GM18519 (cell line): ENCODE measurements around the gene DACH2.

Source experiments
- ATAC-seq: cut with Tn5 transposase; IDR thresholded peaks from one replicate; pipeline ENCODE4 v1.9.1; 2021; ENCODE audit warnings: mild to moderate bottlenecking, moderate library complexity; ENCODE audit not compliant: unreplicated experiment, low FRiP score

The DACH2 gene

GRCh38 chrX:86724277-86724676 lies 576.0 kb downstream of the DACH2 start:
- ATAC-seq = no peak

- ATAC-seq = no peak
These were observed 598.8 kb downstream of the DACH2 start for GRCh38 chrX:86747091-86747490.

DNA sequence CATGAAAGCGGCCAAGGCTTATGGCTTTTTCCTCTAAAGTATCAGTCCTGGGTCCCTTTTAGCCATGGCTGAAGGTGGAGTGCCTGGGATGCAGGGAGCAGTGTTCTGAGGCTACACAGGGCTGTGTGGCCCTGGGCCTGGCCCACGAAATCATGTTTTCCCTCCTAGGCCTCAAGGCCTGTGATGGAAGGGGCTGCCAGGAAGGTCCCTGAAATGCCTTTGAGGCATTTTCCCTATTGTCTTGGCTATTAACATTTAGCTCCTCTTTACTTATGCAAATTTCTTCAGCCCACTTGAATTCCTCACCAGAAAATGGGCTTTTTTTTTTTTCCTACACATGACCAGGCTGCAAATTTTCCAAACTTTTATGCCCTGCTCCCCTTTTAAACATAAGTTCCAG lies 657.0 kb downstream of the DACH2 start:
- no peak for ATAC-seq

DNA sequence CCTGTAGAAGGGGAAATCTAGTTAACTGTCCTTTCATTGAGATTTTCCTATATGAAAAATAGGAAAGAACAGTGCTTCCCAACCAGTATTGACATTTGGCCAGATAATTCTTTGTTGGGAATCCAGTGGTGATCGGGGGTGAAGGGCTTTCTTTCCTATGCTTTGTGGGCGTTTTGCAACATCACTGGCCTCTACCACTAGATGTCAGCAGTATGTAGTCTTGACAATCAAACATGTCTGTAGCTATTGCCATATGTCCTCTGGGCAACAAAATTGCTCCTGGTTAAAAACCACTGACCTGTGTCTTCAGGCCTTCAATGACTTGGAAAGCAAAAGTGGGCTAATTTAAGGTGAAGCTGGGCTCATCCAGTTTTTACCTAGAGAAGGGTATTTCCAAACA lies 658.5 kb downstream of the DACH2 start:
- no peak for ATAC-seq

DNA sequence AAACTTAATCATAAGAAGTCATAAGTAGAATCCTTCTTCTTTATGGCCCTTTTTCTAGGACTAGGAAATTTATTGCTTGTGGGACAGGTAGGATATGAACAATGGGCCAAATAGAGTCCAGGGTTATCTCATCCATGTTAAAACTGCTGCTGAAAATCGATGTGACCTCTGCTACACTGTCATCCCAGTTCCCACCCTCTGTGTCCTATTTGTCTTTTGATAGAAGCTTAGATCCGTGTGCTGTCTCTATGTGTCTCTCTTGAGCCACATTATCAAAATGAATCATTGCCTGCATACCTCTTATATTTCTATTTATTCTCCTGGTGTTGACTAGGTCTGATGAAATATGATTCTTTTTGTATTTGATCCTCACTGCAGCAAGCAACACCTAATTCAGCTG lies 661.4 kb downstream of the DACH2 start:
- no peak for ATAC-seq

GRCh38 chrX:86829786-86830185 lies 681.5 kb downstream of the DACH2 start:
- no peak for ATAC-seq

DNA sequence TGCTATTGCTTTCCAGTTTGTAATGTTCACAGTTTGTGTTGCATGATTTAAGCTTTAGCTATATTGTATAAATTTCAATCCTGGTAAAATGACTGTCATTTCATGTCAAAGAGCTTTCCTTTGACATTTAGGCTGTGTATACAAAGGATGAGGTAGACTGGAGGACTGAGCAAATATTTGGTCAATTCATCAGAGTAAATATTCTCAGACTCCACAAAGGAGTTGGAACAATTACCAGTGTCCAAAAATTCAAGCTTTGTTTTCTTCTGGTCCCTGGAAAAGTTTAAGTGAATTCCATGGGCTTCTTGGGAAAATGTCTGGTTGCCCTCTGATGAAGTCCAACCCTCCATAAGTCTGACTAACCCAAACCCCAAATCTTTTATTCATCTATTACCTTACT lies 682.4 kb downstream of the DACH2 start:
- no peak for ATAC-seq

- ATAC-seq = no peak
These were observed 696.9 kb downstream of the DACH2 start for GRCh38 chrX:86845101-86845500.
